ENCODE data around the gene NAP1L5. TPM values are rescaled to one million over a fixed set of nuclear protein-coding genes. Genes with fewer than 3 reads are reported as not detected.

NAP1L5 gene
- polyA plus RNA-seq, 2 of the 4 experiments (the other 2 are of a cell fraction) = 2.4 to 3.0 TPM

GRCh38 chr4:88645994-88646393 lies 51.6 kb downstream of the NAP1L5 start:
- WGBS (ENCODE audit: missing lambda C conversion rate) = 84% methylated on average over 1 of the region's 1 CpG
- ATAC-seq = no peak
- TF ChIP-seq GATA3 (IDR thresholded peaks at IDR 0.05; ENCODE audit: borderline replicate concordance) = no peak
- TF ChIP-seq ZFP36 (IDR thresholded peaks at IDR 0.05; ENCODE audit: borderline replicate concordance, partially characterized antibody) = no peak
- TF ChIP-seq FOSL2 (IDR thresholded peaks at IDR 0.05) = no peak
- TF ChIP-seq FOSL2 (CRISPR knock-in tag; IDR thresholded peaks at IDR 0.05) = no peak
- TF ChIP-seq, protein P1, sequence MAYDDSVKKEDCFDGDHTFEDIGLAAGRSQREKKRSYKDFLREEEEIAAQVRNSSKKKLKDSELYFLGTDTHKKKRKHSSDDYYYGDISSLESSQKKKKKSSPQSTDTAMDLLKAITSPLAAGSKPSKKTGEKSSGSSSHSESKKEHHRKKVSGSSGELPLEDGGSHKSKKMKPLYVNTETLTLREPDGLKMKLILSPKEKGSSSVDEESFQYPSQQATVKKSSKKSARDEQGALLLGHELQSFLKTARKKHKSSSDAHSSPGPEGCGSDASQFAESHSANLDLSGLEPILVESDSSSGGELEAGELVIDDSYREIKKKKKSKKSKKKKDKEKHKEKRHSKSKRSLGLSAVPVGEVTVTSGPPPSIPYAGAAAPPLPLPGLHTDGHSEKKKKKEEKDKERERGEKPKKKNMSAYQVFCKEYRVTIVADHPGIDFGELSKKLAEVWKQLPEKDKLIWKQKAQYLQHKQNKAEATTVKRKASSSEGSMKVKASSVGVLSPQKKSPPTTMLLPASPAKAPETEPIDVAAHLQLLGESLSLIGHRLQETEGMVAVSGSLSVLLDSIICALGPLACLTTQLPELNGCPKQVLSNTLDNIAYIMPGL (CRISPR knock-in tag; IDR thresholded peaks at IDR 0.05; ENCODE audit: borderline replicate concordance) = no peak
- no peak for TF ChIP-seq RNF2 (IDR thresholded peaks at IDR 0.05; ENCODE audit: borderline replicate concordance, low read depth)
- no peak for TF ChIP-seq CBX8 (IDR thresholded peaks at IDR 0.05)
- no peak for TF ChIP-seq CBX2 (IDR thresholded peaks at IDR 0.05; ENCODE audit: borderline replicate concordance, low read depth)
- TF ChIP-seq HOXB13 (CRISPR knock-in tag; IDR thresholded peaks at IDR 0.05; ENCODE audit: low read depth) = no peak
- TF ChIP-seq E2F6 (IDR thresholded peaks at IDR 0.05; ENCODE audit: borderline replicate concordance, low read depth) = no peak
- no peak for TF ChIP-seq ZNF302 (CRISPR knock-in tag; IDR thresholded peaks at IDR 0.05)
- TF ChIP-seq EHMT2 (IDR thresholded peaks at IDR 0.05; ENCODE audit: low read depth) = no peak
- TF ChIP-seq, protein P2, sequence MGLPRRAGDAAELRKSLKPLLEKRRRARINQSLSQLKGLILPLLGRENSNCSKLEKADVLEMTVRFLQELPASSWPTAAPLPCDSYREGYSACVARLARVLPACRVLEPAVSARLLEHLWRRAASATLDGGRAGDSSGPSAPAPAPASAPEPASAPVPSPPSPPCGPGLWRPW (IDR thresholded peaks at IDR 0.05) = no peak
- TF ChIP-seq BHLHE40 (IDR thresholded peaks at IDR 0.05; ENCODE audit: low read depth, low read length) = no peak
- no peak overlapping the region for H3K4me3 ChIP-seq
- H3K27ac ChIP-seq = no peak overlapping the region
- ChIA-PET CTCF (interaction anchor here (1.0 kb wide), 1 partner anchor 13 kb away, joined by 4 read pairs; no protein-coding TSS in a partner anchor), POLR2A (no interaction called here)
- H3K9me3 ChIP-seq = no peaks in the 10 kb centered on the region; the same call in 2 of the 3 replicates
- no peak for DNase-seq (ENCODE audit: low read depth in 1 of 2, low spot score in 1 of 2)
- no peak for FAIRE-seq
- H3K4me2 ChIP-seq = no peak overlapping the region
- H3K4me1 ChIP-seq = no peaks in the 10 kb centered on the region

Small RNA genes lying within 50 kb of the gene (small RNA-seq; reads per million reads assigned to genes)
- gene RF02115 (0 reads per million in 6 experiments), gene RNU6-33P (0 to 32.3 (median 2.5) reads per million in 6 experiments)

Other genes with a start within 250 kb of the NAP1L5 start
- 3.7 and 5.1 TPM in 2 replicates for gene HERC5, start 240.7 kb downstream of the NAP1L5 start, polyA plus RNA-seq (2011; rRNA removed)
- gene HERC5, start 240.7 kb downstream of the NAP1L5 start, polyA plus RNA-seq (2017; fragmentation: RNase III; extraction: RNeasy Plus Mini Kit Qiagen cat#74134 plus additional on column Dnase treatment) = 4.1 to 4.4 TPM (median 4.3 TPM) in 3 replicates
- gene PYURF, start 174.1 kb downstream of the NAP1L5 start, polyA plus RNA-seq (2011; rRNA removed) = 51.1 and 70.2 TPM in 2 replicates
- 70.1 to 76.9 TPM (median 72.7 TPM) in 3 replicates for gene PYURF, start 174.1 kb downstream of the NAP1L5 start, polyA plus RNA-seq (2017; fragmentation: RNase III; extraction: RNeasy Plus Mini Kit Qiagen cat#74134 plus additional on column Dnase treatment)
- 4.9 and 6.2 TPM in 2 replicates for gene HERC3, start 105.3 kb downstream of the NAP1L5 start, polyA plus RNA-seq (2011; rRNA removed)
- 4.3 to 5.7 TPM (median 4.9 TPM) in 3 replicates for gene HERC3, start 105.3 kb downstream of the NAP1L5 start, polyA plus RNA-seq (2017; fragmentation: RNase III; extraction: RNeasy Plus Mini Kit Qiagen cat#74134 plus additional on column Dnase treatment)

All from A549 (cell line).